ENCODE data around the gene HS3ST5.
"Not testable (repeated sequence)": the region's sequence is repeated elsewhere in the genome, so short reads cannot be mapped to it uniquely, and the experiment has no call there.

HS3ST5 gene

DNA sequence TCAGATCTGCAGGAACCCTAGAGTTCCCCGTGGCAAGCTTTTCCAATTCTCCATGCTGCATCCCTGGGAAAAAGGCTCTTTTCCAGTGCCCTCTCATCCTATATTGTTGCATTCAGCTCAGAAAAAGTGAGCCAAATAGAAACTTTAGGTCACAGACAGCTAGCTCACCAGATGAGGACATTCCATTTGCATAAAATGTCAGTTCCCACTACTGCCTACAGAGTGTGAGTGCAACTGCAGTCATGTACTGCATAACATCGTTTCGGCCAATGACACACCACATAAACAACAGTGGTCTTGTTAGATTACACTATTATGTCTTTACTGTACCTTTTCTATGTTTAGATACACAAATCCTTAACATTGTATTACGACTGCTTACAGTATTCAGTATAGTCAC lies 8.6 kb downstream of the HS3ST5 start:
- no peak for DNase-seq

GRCh38 chr6:114327074-114327473 lies 15.7 kb downstream of the HS3ST5 start:
- DNase-seq: no peak

- no peak for DNase-seq
These were observed 19.0 kb downstream of the HS3ST5 start for GRCh38 chr6:114323784-114324183.

GRCh38 chr6:114319749-114320148 lies 23.1 kb downstream of the HS3ST5 start:
- DNase-seq: no peak

- no peak for DNase-seq
These were observed 26.8 kb downstream of the HS3ST5 start for GRCh38 chr6:114315831-114316595.

DNA sequence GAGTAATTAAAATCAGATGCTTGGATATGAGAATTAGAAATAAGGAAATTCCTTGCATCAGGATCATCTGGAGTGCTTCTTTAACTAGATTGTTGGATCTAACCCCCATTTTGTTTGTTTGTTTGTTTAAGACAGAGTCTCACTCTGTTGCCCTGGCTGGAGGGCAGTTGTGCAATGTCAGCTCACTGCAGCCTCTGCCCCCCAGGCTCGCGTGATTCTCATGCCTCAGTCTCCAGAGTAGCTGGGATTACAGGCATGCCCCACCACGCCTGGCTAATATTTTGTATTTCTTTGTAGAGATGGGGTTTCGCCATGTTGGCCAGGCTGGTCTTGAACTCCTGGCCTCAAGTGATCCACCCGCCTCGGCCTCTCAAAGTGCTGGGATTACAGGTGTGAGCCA lies 29.0 kb downstream of the HS3ST5 start:
- DNase-seq: not testable (repeated sequence)

DNA sequence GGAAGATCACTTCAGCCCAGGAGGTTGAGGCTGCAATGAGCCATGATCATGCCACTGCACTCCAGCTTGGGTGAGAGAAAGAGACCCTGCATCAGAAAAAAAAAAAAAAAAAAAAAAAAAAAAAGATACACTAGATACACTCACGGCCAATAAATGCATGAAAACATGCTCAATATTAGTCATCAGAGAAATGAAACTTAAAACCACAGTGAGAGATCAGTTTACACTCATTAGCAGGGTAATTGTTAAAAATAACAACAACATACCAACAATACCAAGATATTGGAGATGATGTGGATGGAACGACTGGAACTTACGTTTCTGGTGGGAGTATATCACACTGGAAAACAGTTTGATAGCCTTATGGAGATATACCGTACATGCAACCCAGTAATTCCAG lies 29.9 kb downstream of the HS3ST5 start:
- no peak for DNase-seq

DNA sequence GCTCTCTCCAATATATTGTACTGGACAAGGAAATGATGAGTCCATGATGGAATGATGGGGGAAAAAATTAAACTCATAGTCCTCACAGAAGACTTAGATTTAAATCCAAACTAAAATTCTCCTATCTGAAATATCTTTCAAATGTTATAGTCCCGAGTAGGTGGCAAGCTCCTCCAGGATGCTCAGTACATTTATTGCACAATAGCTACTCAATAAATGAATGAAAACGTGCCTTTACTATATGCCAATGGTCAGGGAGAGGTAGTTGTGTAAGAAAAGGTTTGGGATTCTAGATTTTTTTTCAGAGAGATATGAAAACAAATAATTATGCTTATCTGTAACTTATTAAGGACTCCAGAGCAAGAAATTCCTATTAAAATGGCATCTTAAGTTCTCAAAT lies 32.8 kb downstream of the HS3ST5 start:
- DNase-seq: no peak

GRCh38 chr6:114304304-114304887 lies 38.4 kb downstream of the HS3ST5 start:
- peak; percentile 31 to 35 for DNase-seq

DNA sequence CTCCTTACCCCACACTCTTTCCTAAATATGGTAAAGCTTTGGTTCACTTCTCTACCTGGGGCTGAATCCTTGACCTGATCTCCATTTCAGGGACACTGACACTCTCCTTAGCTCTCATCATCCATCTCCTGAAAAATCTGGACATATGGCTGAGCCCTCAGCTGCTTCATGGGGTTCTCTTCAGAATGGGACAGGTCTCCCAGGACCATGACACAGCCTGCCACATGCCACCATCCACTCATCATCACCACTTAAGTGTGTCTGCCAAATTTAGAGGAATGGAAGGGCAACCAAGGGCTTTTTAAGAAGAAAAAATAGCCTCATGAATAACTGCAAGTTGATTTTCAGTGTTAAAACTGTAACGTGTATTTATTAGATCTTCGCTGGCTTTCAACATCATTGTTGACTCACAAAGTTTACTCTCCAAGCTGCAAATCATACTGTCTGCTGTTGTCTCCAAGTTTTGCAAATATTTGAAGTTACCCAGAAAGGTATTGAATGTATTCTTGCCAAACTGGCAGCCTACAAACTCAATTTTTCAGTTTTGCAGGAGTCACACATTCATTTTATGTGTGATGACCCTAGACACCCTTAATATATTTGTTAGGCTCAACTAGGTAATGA lies 41.1 kb downstream of the HS3ST5 start:
- no peak for DNase-seq

DNA sequence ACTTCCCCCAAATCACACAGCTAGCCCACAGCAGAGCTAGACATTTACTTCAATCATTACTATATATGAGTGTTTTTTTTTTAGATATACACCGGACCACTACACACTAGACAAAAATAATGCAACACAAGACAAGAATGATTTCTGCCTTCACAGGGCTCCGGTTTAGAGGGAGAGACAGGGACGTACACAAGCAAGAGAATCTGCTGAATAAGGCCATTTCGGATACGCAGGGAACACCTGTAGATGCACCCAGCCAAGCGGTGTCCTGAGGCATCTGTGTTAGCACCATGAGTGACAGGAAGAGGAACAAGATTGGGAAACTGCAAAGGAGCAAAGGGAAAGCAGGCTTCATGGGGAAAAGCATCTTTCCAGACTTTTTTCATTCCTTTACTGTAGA lies 45.7 kb downstream of the HS3ST5 start:
- DNase-seq: no peak

GRCh38 chr6:114292431-114292830 lies 50.4 kb downstream of the HS3ST5 start:
- DNase-seq: no peak

DNA sequence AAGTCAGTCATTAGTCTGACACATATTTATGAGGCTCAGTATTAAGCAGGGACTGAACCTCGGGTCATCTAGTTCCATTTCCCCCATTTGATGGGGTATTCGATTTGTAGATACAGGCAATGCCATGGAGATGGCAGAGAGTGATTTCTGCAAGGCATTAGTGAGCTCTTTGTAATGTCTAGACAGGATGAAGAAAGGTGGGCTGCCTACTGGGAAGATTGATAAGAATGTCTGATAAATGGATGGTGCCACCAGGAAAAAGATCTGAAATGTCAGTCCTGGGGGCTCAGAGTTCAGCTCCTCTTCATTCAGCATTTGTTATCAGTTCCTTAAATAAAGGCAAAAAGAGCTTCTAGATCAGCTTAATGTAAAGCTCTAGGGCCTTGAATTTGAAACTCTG lies 51.4 kb downstream of the HS3ST5 start:
- DNase-seq: no peak

- DNase-seq: no peak
These were observed 52.0 kb downstream of the HS3ST5 start for GRCh38 chr6:114290864-114291263.

GRCh38 chr6:114288701-114289495 lies 53.9 kb downstream of the HS3ST5 start:
- no peak for DNase-seq

DNA sequence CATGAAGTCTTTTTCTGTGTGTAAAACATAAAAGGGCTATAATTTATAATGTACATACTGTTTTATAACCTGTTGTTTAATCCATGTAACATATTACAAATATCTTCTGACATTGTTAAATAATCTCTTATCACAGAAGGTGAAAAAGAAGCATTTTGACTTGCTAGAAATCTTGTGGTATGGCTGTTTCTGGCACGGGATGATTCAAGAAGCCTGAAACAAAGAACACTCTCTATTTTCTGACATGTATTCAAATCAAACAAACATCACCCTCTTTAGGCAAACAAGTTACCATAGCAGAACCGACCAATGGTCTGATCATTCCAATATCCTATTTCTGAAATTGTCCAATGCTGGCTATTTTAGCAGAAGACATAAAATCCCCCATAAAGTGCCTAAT lies 55.4 kb downstream of the HS3ST5 start:
- DNase-seq: no peak

- no peak for DNase-seq
These were observed 56.6 kb downstream of the HS3ST5 start for GRCh38 chr6:114286211-114286610.

- no peak for DNase-seq
These were observed 58.5 kb downstream of the HS3ST5 start for GRCh38 chr6:114284281-114284680.

DNA sequence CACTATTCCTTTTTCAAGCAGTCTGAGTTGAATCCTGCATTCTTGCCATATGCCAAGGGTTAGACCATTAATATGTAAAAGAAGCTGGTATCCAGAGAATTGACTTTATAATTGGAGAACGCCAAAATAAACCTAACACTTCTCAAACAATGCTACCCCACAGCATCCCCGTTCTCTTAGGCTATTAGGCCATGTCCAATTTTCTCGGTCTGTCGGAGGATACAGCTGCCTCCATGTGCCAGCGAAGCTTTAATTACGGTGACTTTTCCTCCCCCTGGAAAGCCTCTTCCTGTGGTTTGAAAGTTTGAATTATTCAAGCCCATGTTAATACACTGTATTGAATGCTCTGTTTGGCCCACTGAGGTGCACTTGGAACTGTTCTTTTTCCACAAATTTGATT lies 60.5 kb downstream of the HS3ST5 start:
- no peak for DNase-seq

DNA sequence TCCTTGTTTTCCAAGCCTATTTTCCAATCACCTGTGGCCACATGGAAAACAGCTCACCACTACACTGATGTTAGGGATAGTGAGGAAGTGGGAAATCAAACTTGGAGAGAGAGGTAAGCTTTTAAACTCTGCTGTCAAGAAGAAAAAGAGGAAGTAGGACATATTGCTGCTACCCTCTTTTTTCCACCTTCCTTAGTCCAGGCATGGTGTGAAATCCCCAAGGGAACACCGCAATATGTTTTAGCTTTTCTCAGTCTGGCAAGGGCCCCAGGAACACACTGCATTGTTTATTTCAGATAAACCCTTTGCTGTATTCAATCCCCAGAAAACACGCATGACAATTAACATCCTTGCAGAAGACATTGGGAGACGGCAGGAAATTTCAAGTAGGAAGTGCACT lies 61.3 kb downstream of the HS3ST5 start:
- DNase-seq: no peak

GRCh38 chr6:114280239-114280982 lies 62.4 kb downstream of the HS3ST5 start:
- DNase-seq: no peak

DNA sequence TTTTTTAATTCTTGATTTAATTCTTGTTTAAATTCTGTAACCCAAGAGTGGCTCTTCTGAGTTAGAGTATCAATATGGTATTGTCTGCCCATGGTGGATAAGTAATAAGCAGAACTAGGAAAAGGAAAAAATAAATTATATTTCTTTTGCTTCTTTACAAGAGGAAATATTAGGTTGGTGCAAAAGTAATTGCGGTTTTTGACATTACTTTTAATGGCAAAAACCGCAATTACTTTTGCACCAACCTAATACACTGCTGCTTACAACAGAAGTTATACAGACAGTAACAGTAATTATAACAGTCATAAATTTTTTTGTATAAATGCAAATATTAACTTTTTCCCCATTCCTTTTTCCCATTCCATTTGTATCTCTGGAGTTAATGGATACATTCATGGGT lies 65.6 kb downstream of the HS3ST5 start:
- no peak for DNase-seq

GRCh38 chr6:114276783-114277182 lies 66.0 kb downstream of the HS3ST5 start:
- DNase-seq: no peak
